Activated T-cell treated with anti-CD3 and anti-CD28 coated beads, Interleukin-2, amount 50 U/mL, for 24 hours (primary cell): ENCODE data around the gene SLC20A1.

Experiments
- DNase-seq: peaks from one replicate; pipeline ENCODE4 v3.0.0-alpha.2; 2020
- H3K27ac Mint-ChIP-seq: 2 replicates; pipeline ENCODE4 v1.8.0; 2020; ENCODE audit warnings: mild to moderate bottlenecking, mixed read lengths
- H3K27me3 Mint-ChIP-seq: 2 replicates; pipeline ENCODE4 v1.8.0; 2020; ENCODE audit warnings: mixed read lengths
- H3K36me3 Mint-ChIP-seq: 2 replicates; pipeline ENCODE4 v1.8.0; 2020; ENCODE audit warnings: low read depth, mixed read lengths
- H3K4me1 Mint-ChIP-seq: 2 replicates; pipeline ENCODE4 v1.8.0; 2020; ENCODE audit warnings: low read depth, mixed read lengths
- H3K4me3 Mint-ChIP-seq: 2 replicates; pipeline ENCODE4 v1.8.0; 2020; ENCODE audit warnings: mild to moderate bottlenecking, moderate library complexity, mixed read lengths
- H3K9me3 Mint-ChIP-seq: 2 replicates; pipeline ENCODE4 v1.8.0; 2020; ENCODE audit warnings: mixed read lengths

SLC20A1 gene

GRCh38 chr2:112710956-112711750 lies 65.4 kb downstream of the SLC20A1 start:
- H3K4me3 Mint-ChIP-seq = no peak overlapping the region
- no peaks in the 10 kb centered on the region for H3K9me3 Mint-ChIP-seq
- H3K27me3 Mint-ChIP-seq = peaks cover 15% of the 10 kb centered on the region
- peaks cover 34% of the 10 kb centered on the region for H3K4me1 Mint-ChIP-seq
- H3K27ac Mint-ChIP-seq = no peak overlapping the region
- no peak for DNase-seq
- no peaks in the 10 kb centered on the region for H3K36me3 Mint-ChIP-seq

DNA sequence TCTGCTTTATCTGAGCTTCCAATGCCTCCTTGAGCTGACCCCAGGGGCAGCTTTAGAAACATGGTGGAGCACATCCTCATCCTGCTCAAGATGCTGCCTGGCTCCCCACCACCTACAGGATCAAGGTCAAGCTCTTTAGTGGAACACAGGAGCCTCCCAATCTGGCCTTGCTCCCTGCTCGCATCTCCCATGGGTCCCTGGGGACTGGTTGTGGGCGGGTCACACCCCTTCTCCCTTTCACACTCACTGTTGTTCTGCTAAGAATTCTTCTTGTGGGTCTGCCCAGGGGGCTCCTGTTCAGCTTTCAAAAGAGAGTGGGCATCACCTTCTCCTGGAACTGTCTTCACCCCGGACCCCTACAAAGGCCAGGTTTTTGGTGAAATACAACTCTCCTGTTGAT lies 66.7 kb downstream of the SLC20A1 start:
- Mint-ChIP-seq H3K4me3 (no peak overlapping the region), H3K27me3 (peaks cover 14% of the 10 kb centered on the region), H3K9me3 (no peaks in the 10 kb centered on the region), H3K27ac (no peak overlapping the region), H3K36me3 (no peaks in the 10 kb centered on the region), H3K4me1 (peaks cover 21% of the 10 kb centered on the region)
- DNase-seq = no peak

- peaks cover 16% of the 10 kb centered on the region for H3K4me1 Mint-ChIP-seq
- no peak overlapping the region for H3K4me3 Mint-ChIP-seq
- H3K27ac Mint-ChIP-seq = no peak overlapping the region
- H3K27me3 Mint-ChIP-seq = peaks cover 12% of the 10 kb centered on the region
- H3K36me3 Mint-ChIP-seq = no peaks in the 10 kb centered on the region
- H3K9me3 Mint-ChIP-seq = no peaks in the 10 kb centered on the region
- peak; percentile 55 for DNase-seq
These were observed 67.3 kb downstream of the SLC20A1 start for GRCh38 chr2:112712903-112713584.
